HG03103 (cell line): ENCODE data around the gene CORO7.
"Not testable (repeated sequence)": the region's sequence is repeated elsewhere in the genome, so short reads cannot be mapped to it uniquely, and the experiment has no call there.

Experiments used
- ATAC-seq: cut with Tn5 transposase; IDR thresholded peaks from one replicate; pipeline ENCODE4 v1.9.1; 2021; ENCODE audit warnings: low read depth; ENCODE audit not compliant: unreplicated experiment

CORO7 gene

DNA sequence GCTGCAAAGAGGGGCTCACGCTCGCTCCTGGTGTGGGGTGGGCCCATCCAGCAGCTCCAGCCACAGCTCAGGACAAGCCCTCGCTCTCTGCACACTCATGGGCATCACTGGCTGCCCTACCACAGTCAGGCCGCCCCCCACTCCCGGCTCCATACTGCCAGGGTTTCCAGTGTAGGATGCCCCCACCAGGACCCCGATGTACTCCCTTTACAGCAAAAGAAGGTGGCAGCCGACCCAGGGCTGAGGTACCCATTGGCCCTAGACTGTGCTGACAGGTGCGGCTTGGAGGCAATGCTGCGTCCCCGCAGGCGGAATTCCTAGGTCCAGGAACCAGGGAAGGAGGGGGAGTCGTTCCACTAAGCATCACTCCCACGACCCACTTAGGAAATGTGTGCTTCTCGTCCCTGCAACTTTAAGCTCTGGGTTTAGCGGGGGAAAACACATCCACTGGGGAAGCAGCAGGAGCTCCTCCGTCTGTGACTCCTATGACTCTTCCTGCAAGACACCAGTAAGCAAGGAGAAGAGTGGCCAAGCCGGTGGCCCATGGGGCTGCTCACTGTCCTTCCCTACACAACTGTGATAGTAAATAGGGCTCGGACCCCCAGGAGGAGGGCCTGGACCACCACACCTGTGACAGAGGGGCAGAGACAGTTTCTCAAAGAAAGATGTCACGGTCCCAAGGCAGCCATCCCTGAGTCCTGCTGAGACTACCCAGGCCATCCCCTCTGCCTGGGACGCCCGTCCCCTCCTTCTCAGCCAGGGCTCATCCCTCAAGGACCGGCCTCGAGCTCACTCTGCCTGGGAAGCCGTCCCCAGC lies 13.1 kb downstream of the CORO7 start:
- ATAC-seq, result no peak

DNA sequence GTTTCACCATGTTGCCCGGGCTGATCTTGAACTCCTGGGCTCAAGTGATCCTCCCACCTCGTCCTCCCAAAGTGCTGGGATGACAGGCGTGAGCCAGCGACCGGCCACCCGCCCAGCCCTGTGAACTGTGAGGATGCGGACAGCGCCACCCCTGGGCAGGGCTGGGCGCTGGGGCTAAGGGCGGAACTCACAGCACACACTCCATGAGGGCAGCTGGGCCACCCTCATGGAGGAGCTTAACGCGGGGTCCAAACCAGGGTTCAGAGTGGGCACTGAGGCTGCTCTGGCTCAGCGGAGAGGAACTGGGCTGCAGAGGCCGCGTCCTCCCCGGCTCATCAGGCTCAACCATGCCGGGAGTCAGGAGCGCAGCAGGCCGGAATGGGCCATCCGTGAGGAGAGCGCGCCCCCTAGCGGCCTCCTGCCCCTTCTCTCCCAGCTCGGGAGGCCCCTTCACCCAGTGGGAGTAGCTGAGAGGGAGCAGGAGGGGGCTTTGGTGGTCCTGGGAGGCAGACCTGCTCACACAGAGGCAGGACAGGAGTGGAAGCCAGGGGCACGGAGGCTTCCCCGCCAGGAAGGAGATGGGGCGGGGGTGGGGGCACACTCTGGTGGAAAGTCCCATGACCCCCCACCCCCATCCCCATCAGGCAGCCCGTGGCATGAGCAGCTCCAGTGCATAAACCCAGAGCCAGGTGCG lies 13.8 kb downstream of the CORO7 start:
- no peak for ATAC-seq

DNA sequence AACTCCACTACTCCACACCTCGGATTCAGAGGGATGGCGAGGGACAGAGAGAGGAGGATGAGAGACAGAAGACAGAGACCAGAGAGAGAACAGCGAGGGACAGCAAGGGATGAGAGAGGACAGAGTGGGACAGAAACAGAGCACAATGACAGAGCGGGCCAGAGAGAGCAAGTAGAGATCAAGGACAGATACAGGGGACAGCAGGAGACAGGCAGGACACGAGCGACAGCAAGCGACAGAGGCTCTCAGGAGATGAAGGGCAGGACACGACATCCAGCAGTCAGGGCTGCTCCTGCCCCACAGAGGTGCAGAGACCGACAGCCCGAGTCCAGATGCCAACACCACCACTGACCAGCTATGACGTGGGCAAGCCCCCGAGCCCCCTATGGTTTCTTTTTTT lies 14.9 kb downstream of the CORO7 start:
- no peak for ATAC-seq

DNA sequence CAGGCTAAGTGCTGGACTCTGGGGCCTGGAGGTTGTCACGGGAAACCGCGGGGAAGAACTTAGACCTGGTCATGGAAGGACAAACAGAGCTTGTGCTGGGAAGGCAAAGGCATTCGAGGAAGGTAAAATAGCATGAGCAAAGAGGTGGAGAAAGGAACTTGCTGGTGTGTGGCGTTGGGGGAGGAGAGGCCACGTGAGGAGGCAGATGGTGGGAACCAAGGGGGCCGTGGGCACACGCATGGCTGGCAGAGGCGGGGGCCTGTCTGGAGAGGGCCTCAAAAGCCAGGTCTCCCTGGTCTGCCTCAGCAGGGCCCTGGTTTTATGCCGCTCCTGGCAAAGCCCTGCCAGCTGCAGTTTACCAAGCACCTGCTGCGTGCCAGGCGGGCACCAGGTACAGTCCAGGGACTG lies 15.3 kb downstream of the CORO7 start:
- no peak for ATAC-seq

DNA sequence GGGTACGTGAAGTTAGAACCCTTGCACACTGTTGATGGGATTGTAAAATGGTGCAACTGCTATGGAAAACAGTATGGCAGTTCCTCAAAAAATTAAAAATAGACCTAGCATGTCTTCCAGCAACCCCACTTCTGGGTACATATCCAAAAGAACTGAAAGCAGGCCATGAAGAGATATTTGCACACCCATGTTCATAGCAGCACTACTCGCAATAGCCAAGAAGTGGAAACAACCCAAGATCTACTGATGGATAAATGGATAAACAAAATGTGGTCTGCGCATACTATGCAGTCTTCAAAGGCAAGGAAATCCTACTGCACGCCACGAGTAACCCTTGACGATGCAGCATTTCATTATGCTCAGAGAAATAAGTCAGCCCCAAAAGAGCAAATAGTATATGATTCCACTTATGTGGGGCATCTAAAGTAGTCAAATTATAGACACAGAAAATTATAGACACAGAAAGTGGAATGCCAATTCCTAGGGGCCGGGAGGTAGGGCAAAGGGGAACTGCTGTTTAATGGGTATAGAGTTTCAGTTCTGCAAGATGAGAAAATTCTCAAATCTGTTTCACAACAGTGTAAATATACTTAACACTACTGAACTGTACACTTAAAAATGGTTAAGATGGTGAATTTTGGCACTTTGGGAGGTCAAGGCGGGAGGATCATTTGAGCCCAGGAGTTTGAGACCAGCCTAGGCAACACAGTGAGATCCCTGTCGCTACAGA lies 17.2 kb downstream of the CORO7 start:
- no peak for ATAC-seq

DNA sequence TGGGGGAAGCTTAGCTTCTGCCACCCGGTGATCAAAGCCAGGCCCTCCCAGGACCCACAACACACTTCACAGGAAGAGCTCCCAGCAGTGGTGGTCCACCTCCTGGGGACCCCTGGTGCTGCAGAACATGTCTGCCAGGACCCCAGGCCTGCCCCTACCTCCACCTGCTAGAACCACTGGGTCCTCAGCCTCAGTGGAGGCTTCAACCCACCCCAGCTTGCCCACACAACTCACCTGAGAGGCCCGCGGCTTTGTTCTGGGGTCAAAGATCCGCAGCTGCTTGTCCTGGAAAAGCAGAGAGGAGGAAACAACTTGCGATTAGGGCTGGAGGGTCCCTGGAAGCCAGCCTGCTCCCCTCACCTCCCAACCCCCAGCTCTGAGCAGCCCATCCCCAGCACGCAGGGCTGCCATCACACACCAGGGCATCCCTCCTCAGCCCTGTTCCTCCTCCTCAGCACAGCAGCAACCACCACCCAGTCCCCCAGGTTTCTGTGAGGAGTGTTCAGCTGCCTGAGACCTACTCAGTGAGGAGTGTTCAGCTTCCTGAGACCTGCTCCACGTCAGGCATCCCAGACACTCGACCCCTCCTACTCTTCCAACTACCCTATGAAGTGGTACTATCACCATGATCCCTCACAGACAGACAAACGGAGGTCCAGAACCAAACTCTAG lies 21.2 kb downstream of the CORO7 start:
- no peak for ATAC-seq

DNA sequence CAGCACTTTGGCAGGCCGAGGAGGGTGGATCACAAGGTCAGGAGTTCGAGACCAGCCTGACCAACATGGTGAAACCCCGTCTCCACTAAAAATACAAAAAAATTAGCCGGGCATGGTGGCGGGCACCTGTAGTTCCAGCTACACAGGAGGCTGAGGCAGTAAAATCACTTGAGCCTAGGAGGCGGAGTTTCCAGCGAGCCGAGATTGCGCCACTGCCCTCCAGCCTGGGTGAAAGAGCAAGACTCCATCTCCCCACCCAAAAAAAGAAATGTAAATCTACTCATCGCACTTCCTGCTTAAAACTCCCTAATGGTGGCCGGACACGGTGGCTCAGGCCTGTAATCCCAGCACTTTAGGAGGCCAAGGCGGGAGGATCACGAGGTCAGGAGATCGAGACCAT lies 22.5 kb downstream of the CORO7 start:
- ATAC-seq, result not testable (repeated sequence)

DNA sequence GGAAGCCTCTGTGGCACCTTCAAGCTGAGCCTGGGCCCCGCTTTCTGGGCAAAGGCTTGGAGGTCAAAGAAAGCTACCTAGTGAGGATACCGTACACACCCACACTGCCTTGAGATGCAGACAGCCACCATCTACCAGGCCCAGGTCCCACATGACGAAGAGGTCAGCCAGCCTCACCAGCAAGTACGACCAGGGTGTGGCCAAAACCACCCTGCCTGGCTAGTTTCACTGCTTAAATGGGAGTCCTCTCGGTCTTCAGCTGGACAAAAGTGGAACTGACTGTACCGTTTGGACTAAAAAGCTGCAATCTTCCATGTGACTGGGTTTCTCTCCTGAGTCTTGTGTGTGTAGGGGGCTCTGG lies 23.2 kb downstream of the CORO7 start:
- ATAC-seq, result no peak

DNA sequence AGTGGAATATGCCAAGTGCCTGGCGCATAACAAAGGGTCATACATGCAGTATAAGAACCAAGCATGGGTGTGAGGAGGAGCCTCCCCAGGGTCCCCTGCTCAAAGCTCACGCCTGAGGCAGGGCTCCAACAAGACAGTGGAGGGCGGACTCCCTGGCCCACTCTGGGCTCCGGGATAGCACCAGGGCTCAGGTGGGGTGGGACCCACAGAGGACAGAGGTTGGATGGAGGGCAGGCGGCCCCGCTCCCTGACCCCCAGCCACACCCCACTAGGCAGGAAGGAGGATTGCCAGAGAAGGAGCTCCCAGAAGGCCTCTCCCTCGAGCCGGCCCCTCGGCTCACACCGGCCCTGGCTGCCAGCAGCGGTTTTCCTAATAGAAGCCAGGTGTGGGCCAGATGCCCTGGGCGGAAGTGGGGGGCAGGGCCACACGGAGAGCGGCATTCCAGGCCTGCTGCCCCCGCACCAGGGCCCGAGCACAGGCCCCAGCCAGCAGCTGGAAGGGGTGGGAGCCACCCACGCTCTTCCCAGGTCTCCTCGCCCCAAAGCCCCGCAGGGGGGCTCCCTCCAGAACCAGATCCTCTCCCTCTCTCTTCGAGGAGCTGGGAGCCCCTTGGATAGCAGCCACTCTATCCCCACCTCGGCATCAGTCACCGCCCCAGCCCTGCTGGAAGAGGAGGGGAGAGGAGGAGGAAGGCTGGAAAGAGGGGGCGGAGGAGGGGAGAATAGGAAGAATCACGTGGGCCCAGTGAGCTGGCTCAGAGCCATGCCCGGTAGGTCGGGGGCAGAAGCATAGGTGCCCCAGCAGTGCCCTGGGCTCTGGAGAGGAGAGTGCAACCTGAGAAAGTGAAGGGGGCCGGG lies 23.8 kb downstream of the CORO7 start:
- no peak for ATAC-seq

DNA sequence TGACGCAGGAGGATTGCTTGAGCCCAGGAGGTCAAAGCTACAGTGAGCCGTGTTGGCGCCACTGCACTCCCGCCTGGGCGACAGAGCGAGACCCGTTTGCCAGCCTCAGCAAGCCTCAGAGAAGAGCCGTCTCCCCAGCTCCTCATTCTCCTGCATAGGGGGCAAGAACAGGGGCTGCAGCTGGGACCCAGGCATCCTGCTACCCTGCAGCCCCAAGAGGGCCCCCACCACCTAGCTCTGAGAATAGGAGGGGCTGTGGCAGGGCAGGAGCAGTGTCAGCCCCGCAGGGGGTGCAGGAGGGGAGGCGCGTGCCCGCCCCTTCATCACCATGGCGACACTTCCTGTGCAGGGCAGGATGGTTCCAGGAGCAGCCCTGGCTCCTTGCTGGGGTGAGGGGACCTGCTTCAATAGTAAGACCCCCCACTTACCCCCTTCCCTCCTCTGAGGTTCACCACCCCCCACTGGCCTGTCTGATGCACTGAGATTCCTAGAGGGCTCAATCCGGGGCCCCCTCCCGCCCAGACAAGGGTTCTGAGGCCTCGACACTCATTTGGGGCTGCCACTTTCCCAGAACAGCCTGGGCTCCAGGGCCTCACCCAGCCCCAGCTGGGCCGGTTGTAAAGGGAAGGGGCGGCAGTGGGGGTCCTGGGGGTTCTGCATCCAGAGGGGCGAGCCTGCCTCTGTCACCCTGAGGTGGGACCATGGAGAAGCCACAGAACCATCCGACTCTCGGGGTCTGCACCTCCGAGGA lies 24.6 kb downstream of the CORO7 start:
- no peak for ATAC-seq

DNA sequence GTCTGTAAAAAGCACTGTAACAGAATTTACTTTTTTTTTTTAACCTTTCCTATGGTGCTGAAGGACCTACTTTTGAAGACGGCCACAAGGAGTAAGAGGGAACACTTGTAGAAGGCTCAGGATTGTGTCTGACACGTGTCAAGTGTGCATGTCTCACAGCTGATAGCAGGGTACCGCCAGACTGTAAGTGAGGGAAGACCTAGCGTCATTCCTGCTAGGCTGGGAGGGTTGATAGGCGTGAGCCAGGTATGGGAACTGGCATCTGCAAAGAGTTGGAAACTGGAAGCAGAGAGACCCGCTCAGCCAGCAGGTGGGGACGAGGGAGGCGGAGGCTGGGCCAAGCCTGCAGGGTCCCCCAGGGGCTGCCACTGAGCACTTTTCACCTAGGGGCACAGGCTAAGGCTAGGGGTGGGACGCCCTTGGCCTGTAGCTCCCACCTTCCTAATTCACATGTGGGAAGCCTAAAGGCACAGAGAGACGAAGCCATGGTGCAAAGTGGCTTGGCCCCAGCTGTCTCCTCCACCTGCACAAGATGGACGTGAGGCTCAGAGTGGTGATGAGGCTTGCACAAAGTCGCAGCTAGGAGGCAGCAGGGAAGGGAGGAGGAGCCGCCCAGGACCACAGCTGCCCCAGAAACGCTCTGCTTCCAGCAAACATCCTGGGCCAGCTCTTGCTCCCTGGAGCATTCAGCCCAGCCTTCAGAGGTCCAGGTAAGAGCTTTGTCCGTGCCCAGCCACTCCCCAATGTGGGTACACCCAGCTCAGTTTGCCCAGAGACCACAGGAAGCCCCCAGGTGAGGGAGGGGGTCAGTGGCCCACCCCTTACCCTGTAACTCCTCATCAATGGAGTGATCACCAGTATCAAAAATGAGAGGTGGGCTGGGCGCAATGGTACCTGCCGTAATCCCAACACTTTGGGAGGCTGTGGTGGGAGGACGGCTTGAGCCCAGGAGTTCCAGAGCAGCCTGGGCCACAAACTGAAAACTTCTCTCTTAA lies 25.8 kb downstream of the CORO7 start:
- ATAC-seq, result no peak

DNA sequence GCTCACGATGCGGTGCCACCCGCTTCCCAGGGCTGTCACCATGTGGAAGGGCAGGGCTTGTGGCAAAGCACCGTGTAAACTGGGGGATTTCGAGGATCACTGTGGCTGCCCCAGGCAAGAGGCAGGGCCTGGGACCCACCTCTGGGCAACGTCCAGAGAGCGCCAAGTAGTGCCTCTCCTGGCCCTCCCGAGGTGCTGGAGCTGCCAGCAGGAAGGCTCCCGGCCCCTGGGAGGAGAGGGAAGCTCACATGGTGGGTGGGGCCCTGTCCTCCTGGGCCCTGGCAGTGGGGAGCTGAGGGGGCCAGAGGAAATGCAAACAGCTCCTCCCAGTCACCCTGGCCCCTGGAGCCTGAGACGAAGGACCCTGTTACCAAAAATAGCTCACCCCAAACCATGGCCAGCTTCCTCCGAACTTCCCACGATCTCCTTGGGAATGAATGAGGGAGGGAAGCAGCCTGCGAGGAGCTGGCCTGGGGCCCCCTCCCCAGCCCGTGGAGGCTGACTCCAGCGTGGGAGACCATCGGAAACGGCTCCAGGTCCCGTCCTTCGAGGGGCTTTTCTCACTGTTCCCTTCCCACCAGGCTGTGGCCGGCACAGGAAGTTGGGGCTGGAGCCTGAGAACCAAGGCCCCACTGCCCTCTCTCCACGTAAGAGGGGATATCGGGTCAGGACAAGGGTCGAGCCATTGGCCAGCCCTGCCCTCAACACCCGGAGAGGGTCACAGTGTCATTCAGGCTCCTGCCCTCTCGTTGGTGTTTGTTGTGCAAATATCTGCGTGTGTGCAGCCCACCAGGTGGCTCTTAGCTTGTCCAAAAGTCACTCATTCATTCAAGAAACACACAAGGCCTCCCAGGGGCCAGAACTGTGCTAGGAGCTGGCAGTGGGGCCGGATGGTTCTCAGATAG lies 27.1 kb downstream of the CORO7 start:
- no peak for ATAC-seq

DNA sequence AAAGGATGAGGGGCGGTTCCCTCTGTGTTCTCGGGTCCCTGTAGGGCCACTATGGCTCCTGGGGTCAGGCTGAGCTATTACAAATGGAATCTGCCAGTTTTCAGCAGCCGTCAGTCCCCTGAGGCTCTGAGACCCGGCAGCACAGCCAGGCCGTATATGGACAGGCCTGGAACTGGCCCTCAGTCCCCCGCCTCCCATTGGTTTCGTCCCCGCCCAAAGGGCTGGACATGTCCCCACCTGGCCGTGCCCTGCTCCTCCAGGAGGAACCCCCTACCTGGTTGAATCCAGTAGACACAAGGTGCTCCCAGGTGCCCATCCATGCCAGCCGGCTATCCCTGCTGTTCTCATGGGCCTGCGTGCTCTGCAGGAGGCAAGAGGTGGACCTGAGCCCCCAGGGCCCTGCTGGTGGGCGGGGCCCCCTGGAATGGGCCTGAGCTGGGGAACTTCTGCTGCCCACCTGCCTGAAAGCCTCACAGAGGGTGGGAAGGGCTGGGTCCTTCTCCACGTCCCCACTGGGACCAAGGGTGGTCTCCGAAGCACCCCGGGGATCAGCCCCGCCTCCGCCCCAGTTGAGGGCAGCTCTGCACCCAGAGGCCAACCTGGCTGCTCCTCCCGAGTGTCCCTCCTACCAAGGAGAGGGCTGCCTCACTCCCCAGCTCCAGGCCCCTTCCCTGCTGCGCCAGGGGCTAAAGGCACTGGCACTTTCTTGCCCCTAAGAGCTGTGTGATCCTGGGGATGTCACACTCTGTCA lies 27.9 kb downstream of the CORO7 start:
- ATAC-seq, result no peak

DNA sequence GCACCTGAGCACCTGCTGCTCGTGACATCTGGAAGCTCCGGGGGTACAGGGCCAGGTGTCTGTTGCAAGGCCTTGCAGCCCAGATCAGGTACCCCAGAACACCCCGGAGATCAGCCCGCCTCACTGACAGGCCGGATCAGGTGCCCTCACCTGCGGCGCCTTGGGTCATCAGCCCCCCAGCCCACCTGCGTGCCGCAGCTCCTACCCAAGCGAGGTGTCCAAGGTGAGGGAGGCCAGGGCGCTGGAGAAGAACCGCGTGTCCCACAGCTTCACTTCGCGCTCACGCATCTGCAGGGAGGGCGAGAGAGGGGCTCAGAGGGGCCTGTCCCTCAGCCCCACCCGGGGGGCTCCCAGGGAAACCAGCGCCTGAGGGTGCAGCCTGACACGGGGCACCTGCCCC lies 28.6 kb downstream of the CORO7 start:
- no peak for ATAC-seq

DNA sequence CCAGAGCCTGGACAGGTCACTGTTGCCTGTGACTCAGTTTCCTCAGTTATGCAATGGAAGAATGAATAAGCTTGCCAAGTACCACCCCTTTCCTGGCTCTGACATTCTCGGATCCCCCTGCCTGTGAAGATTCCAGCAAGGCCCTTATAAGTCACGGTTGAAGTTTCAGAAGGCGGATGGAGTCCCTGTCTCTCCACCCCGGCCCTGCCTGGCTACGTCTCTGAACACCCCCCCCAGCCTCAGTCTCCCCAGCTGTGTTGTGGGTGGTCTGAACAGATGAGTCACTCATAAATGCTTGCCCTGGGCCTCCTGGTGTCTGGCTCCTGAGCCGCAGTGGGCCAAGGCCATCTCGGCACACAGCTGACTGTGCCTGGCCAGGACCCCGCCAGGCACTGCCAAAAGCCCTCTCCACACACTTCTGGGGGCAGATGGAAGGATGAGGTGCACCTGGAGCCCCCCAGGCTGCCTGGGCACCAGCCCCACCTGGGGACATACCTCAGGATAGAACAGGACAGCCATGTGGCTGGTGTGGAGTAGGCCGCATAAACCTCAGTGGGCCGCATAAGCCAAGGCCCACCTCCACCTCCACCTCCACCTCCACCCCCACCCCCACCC lies 29.3 kb downstream of the CORO7 start:
- no peak for ATAC-seq

DNA sequence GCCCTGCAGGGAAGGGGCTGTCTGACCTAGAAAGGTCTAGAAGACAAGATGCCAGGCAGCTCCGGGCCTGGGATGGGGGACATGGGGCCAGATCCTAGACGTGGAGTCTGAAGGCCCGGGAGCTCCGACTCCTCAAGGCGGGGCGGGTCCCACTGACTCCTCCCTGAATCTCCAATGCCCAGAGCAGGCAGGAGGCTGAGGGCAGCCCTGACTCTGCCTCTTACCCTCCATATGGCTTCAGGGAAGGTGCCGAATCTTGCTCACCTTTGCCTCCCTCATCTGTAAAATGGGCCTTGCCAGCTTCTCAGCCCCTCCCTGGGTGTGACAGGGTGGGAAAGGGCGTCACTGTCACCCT lies 30.0 kb downstream of the CORO7 start:
- ATAC-seq, result no peak
